ENCODE data around the gene NFIA.

The NFIA gene

GRCh38 chr1:61192663-61193330 lies 110.4 kb downstream of the NFIA start:
- TF ChIP-seq POLR2A (IDR thresholded peaks at IDR 0.05; ENCODE audit: low read depth, low read length) (no peak), SPI1 (IDR thresholded peaks at IDR 0.05; ENCODE audit: low read depth, low read length) (no peak), TAF1 (IDR thresholded peaks at IDR 0.05; ENCODE audit: low read depth, low read length) (no peak), POU2F2 (IDR thresholded peaks at IDR 0.05; ENCODE audit: low read depth, low read length) (no peak), PAX5 (IDR thresholded peaks at IDR 0.05; ENCODE audit: insufficient read depth, low read length, severe bottlenecking) (no peak), POLR2AphosphoS5 (IDR thresholded peaks at IDR 0.05; ENCODE audit: low read depth, low read length) (no peak)
- FAIRE-seq (no peak), DNase-seq (ENCODE audit: insufficient read length, low spot score) (no peak)

GRCh38 chr1:61193808-61194207 lies 111.4 kb downstream of the NFIA start:
- DNase-seq (ENCODE audit: insufficient read length, low spot score), result no peak
- TF ChIP-seq TAF1 (IDR thresholded peaks at IDR 0.05; ENCODE audit: low read depth, low read length) (no peak), POLR2A (IDR thresholded peaks at IDR 0.05; ENCODE audit: low read depth, low read length) (no peak), POLR2AphosphoS5 (IDR thresholded peaks at IDR 0.05; ENCODE audit: low read depth, low read length) (no peak), PAX5 (IDR thresholded peaks at IDR 0.05; ENCODE audit: insufficient read depth, low read length, severe bottlenecking) (no peak), SPI1 (IDR thresholded peaks at IDR 0.05; ENCODE audit: low read depth, low read length) (no peak), POU2F2 (IDR thresholded peaks at IDR 0.05; ENCODE audit: low read depth, low read length) (no peak)
- no peak for FAIRE-seq

GRCh38 chr1:61198554-61198953 lies 116.2 kb downstream of the NFIA start:
- DNase-seq (ENCODE audit: insufficient read length, low spot score) (no peak), FAIRE-seq (no peak)
- no peak for TF ChIP-seq POU2F2 (IDR thresholded peaks at IDR 0.05; ENCODE audit: low read depth, low read length)
- TF ChIP-seq POLR2A (IDR thresholded peaks at IDR 0.05; ENCODE audit: low read depth, low read length), result no peak
- TF ChIP-seq SPI1 (IDR thresholded peaks at IDR 0.05; ENCODE audit: low read depth, low read length), result no peak
- no peak for TF ChIP-seq TAF1 (IDR thresholded peaks at IDR 0.05; ENCODE audit: low read depth, low read length)
- no peak for TF ChIP-seq POLR2AphosphoS5 (IDR thresholded peaks at IDR 0.05; ENCODE audit: low read depth, low read length)
- TF ChIP-seq PAX5 (IDR thresholded peaks at IDR 0.05; ENCODE audit: insufficient read depth, low read length, severe bottlenecking), result no peak

GRCh38 chr1:61201035-61201434 lies 118.7 kb downstream of the NFIA start:
- DNase-seq (ENCODE audit: insufficient read length, low spot score) (no peak), FAIRE-seq (no peak)
- no peak for TF ChIP-seq POU2F2 (IDR thresholded peaks at IDR 0.05; ENCODE audit: low read depth, low read length)
- no peak for TF ChIP-seq POLR2A (IDR thresholded peaks at IDR 0.05; ENCODE audit: low read depth, low read length)
- TF ChIP-seq POLR2AphosphoS5 (IDR thresholded peaks at IDR 0.05; ENCODE audit: low read depth, low read length), result no peak
- TF ChIP-seq PAX5 (IDR thresholded peaks at IDR 0.05; ENCODE audit: insufficient read depth, low read length, severe bottlenecking), result no peak
- TF ChIP-seq SPI1 (IDR thresholded peaks at IDR 0.05; ENCODE audit: low read depth, low read length), result no peak
- TF ChIP-seq TAF1 (IDR thresholded peaks at IDR 0.05; ENCODE audit: low read depth, low read length), result no peak

- FAIRE-seq (no peak), DNase-seq (ENCODE audit: insufficient read length, low spot score) (no peak)
- TF ChIP-seq POU2F2 (IDR thresholded peaks at IDR 0.05; ENCODE audit: low read depth, low read length) (no peak), POLR2A (IDR thresholded peaks at IDR 0.05; ENCODE audit: low read depth, low read length) (no peak), PAX5 (IDR thresholded peaks at IDR 0.05; ENCODE audit: insufficient read depth, low read length, severe bottlenecking) (no peak), TAF1 (IDR thresholded peaks at IDR 0.05; ENCODE audit: low read depth, low read length) (no peak), SPI1 (IDR thresholded peaks at IDR 0.05; ENCODE audit: low read depth, low read length) (no peak), POLR2AphosphoS5 (IDR thresholded peaks at IDR 0.05; ENCODE audit: low read depth, low read length) (no peak)
Measured at GRCh38 chr1:61202854-61203598, 120.7 kb downstream of the NFIA start.

GRCh38 chr1:61204528-61204927 lies 122.2 kb downstream of the NFIA start:
- TF ChIP-seq POU2F2 (IDR thresholded peaks at IDR 0.05; ENCODE audit: low read depth, low read length), result no peak
- TF ChIP-seq POLR2A (IDR thresholded peaks at IDR 0.05; ENCODE audit: low read depth, low read length), result no peak
- no peak for TF ChIP-seq PAX5 (IDR thresholded peaks at IDR 0.05; ENCODE audit: insufficient read depth, low read length, severe bottlenecking)
- no peak for TF ChIP-seq TAF1 (IDR thresholded peaks at IDR 0.05; ENCODE audit: low read depth, low read length)
- no peak for TF ChIP-seq SPI1 (IDR thresholded peaks at IDR 0.05; ENCODE audit: low read depth, low read length)
- no peak for TF ChIP-seq POLR2AphosphoS5 (IDR thresholded peaks at IDR 0.05; ENCODE audit: low read depth, low read length)
- FAIRE-seq, result no peak
- no peak for DNase-seq (ENCODE audit: insufficient read length, low spot score)

GRCh38 chr1:61207416-61207815 lies 125.1 kb downstream of the NFIA start:
- DNase-seq (ENCODE audit: insufficient read length, low spot score) (no peak), FAIRE-seq (no peak)
- TF ChIP-seq TAF1 (IDR thresholded peaks at IDR 0.05; ENCODE audit: low read depth, low read length) (no peak), POLR2A (IDR thresholded peaks at IDR 0.05; ENCODE audit: low read depth, low read length) (no peak), POU2F2 (IDR thresholded peaks at IDR 0.05; ENCODE audit: low read depth, low read length) (no peak), PAX5 (IDR thresholded peaks at IDR 0.05; ENCODE audit: insufficient read depth, low read length, severe bottlenecking) (no peak), POLR2AphosphoS5 (IDR thresholded peaks at IDR 0.05; ENCODE audit: low read depth, low read length) (no peak), SPI1 (IDR thresholded peaks at IDR 0.05; ENCODE audit: low read depth, low read length) (no peak)

- FAIRE-seq (no peak), DNase-seq (ENCODE audit: insufficient read length, low spot score) (no peak)
- TF ChIP-seq POLR2AphosphoS5 (IDR thresholded peaks at IDR 0.05; ENCODE audit: low read depth, low read length) (no peak), POU2F2 (IDR thresholded peaks at IDR 0.05; ENCODE audit: low read depth, low read length) (no peak), TAF1 (IDR thresholded peaks at IDR 0.05; ENCODE audit: low read depth, low read length) (no peak), SPI1 (IDR thresholded peaks at IDR 0.05; ENCODE audit: low read depth, low read length) (no peak), POLR2A (IDR thresholded peaks at IDR 0.05; ENCODE audit: low read depth, low read length) (no peak), PAX5 (IDR thresholded peaks at IDR 0.05; ENCODE audit: insufficient read depth, low read length, severe bottlenecking) (no peak)
Measured at GRCh38 chr1:61208172-61208571, 125.8 kb downstream of the NFIA start.

- no peak for TF ChIP-seq POLR2AphosphoS5 (IDR thresholded peaks at IDR 0.05; ENCODE audit: low read depth, low read length)
- TF ChIP-seq PAX5 (IDR thresholded peaks at IDR 0.05; ENCODE audit: insufficient read depth, low read length, severe bottlenecking), result no peak
- no peak for TF ChIP-seq POLR2A (IDR thresholded peaks at IDR 0.05; ENCODE audit: low read depth, low read length)
- no peak for TF ChIP-seq TAF1 (IDR thresholded peaks at IDR 0.05; ENCODE audit: low read depth, low read length)
- TF ChIP-seq SPI1 (IDR thresholded peaks at IDR 0.05; ENCODE audit: low read depth, low read length), result no peak
- no peak for TF ChIP-seq POU2F2 (IDR thresholded peaks at IDR 0.05; ENCODE audit: low read depth, low read length)
- DNase-seq (ENCODE audit: insufficient read length, low spot score), result no peak
- no peak for FAIRE-seq
Measured at GRCh38 chr1:61208831-61209230, 126.5 kb downstream of the NFIA start.

Data from GM12891 (cell line).